Measurements from ENCODE around the gene CHRNB4. TPM values are rescaled to one million over a fixed set of nuclear protein-coding genes. Genes with fewer than 3 reads are reported as not detected.

Gene CHRNB4
- total RNA-seq, 1 experiment from 2014 or later, result 1.3 TPM

DNA sequence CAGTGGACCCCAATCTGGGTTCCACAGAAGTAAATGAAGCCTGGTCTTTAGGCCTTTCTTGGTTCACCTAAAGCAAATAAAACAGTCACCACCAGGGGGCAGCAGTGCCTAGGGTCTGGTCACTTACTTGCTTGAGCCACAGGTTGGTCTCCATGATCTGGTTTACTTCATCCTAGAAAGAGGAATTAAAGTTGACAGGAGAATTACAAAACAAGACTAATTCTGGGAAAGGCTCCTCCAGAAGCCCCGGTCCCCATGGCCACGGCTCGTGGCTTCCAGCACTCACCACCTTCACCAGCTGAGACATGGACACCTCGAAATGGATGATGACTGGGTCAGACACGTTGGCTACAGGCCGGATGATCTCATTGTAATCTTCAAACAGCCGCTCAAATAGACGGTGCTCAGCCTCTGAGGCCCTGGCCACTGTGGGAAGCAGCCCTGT lies 22.5 kb downstream of the CHRNB4 start:
- no peak overlapping the region for H3K27ac Mint-ChIP-seq (ENCODE audit: unreplicated experiment)
- no peak overlapping the region for H3K4me3 ChIP-seq (ENCODE audit: low read depth, low read length)

GRCh38 chr15:78618064-78618463 lies 22.9 kb downstream of the CHRNB4 start:
- H3K4me3 Mint-ChIP-seq (ENCODE audit: unreplicated experiment), result no peak overlapping the region
- Histone ChIP-seq H3K4me1 (no peaks in the 10 kb centered on the region), H3K4me3 (ENCODE audit: low read depth, low read length) (no peak overlapping the region), H3K27me3 (replicated peaks; ENCODE audit: control insufficient read depth, insufficient read depth, low read length) (no peaks in the 10 kb centered on the region), H3K9me3 (no peaks in the 10 kb centered on the region), H3K36me3 (ENCODE audit: control insufficient read depth, insufficient read depth, low read length) (no peaks in the 10 kb centered on the region)
- no peaks in the 10 kb centered on the region for H3K4me1 Mint-ChIP-seq (ENCODE audit: low read depth, unreplicated experiment)
- TF ChIP-seq, protein P1, sequence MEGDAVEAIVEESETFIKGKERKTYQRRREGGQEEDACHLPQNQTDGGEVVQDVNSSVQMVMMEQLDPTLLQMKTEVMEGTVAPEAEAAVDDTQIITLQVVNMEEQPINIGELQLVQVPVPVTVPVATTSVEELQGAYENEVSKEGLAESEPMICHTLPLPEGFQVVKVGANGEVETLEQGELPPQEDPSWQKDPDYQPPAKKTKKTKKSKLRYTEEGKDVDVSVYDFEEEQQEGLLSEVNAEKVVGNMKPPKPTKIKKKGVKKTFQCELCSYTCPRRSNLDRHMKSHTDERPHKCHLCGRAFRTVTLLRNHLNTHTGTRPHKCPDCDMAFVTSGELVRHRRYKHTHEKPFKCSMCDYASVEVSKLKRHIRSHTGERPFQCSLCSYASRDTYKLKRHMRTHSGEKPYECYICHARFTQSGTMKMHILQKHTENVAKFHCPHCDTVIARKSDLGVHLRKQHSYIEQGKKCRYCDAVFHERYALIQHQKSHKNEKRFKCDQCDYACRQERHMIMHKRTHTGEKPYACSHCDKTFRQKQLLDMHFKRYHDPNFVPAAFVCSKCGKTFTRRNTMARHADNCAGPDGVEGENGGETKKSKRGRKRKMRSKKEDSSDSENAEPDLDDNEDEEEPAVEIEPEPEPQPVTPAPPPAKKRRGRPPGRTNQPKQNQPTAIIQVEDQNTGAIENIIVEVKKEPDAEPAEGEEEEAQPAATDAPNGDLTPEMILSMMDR (IDR thresholded peaks at IDR 0.05; ENCODE audit: insufficient read depth in 1 of 2, low read depth in 1 of 2, low read length in 1 of 2, severe bottlenecking in 1 of 2, unreplicated experiment in 1 of 2), result no peak
- POLR2A ChIA-PET, result no interaction called here
- H3K27ac Mint-ChIP-seq (ENCODE audit: unreplicated experiment), result no peak overlapping the region
- peaks cover 4% of the 10 kb centered on the region for H3K27me3 Mint-ChIP-seq (ENCODE audit: insufficient read depth, unreplicated experiment)
- DNase-seq, result no peak
- H3K36me3 Mint-ChIP-seq (ENCODE audit: insufficient read depth, unreplicated experiment), result no peaks in the 10 kb centered on the region
- CTCF ChIA-PET, result interaction anchor here (0.6 kb wide), 1 partner anchor 217 kb away, joined by 10 read pairs; no protein-coding TSS in a partner anchor
- H3K9me3 Mint-ChIP-seq (ENCODE audit: unreplicated experiment), result no peaks in the 10 kb centered on the region
- no TSS peak for BruUV-seq (replicated peaks)
- intact Hi-C loops (cut with micrococcal nuclease; ENCODE audit: unreplicated experiment), result loop anchor here (1.0 kb wide), 1 partner anchor 91 kb away; no protein-coding TSS in a partner anchor

More for the DNA sequence above, 22.5 kb downstream of the CHRNB4 start:
- TF ChIP-seq, protein P1 (IDR thresholded peaks at IDR 0.05; ENCODE audit: insufficient read depth in 1 of 2, low read depth in 1 of 2, low read length in 1 of 2, severe bottlenecking in 1 of 2, unreplicated experiment in 1 of 2), result peak; percentile 66 to 79
- ChIA-PET POLR2A (no interaction called here), CTCF (no interaction called here)
- intact Hi-C loops (cut with micrococcal nuclease; ENCODE audit: unreplicated experiment), result loop anchor here (1.0 kb wide), 1 partner anchor 91 kb away; no protein-coding TSS in a partner anchor
- Histone ChIP-seq H3K9me3 (no peaks in the 10 kb centered on the region), H3K36me3 (ENCODE audit: control insufficient read depth, insufficient read depth, low read length) (no peaks in the 10 kb centered on the region), H3K4me1 (no peaks in the 10 kb centered on the region), H3K27me3 (replicated peaks; ENCODE audit: control insufficient read depth, insufficient read depth, low read length) (no peaks in the 10 kb centered on the region)
- no peaks in the 10 kb centered on the region for H3K9me3 Mint-ChIP-seq (ENCODE audit: unreplicated experiment)
- H3K36me3 Mint-ChIP-seq (ENCODE audit: insufficient read depth, unreplicated experiment), result no peaks in the 10 kb centered on the region
- H3K27me3 Mint-ChIP-seq (ENCODE audit: insufficient read depth, unreplicated experiment), result peaks cover 4% of the 10 kb centered on the region
- no TSS peak for BruUV-seq (replicated peaks)
- no peaks in the 10 kb centered on the region for H3K4me1 Mint-ChIP-seq (ENCODE audit: low read depth, unreplicated experiment)
- H3K4me3 Mint-ChIP-seq (ENCODE audit: unreplicated experiment), result no peak overlapping the region
- DNase-seq, result peak; percentile 80 to 87

DNA sequence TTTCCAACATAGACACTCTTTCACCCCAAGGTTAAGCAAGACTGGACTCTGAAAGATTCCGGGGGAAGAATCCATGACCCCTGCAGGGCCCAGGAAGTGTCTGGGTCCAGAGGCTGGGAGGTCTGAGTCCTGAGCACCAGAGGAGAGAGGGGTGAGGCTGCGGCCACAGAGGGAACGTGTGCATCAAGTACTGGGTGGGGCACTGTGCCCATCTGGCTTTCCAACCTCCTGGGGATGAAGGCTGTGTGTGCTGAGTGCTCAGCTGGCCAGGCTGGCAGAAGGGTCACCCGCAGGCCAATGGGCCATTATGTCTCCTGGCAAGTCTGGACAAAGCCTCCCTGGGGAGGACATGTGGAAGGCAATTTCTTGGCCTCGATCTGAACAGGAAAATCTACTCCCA lies 23.5 kb downstream of the CHRNB4 start:
- DNase-seq, result no peak
- Mint-ChIP-seq H3K4me3 (ENCODE audit: unreplicated experiment) (no peak overlapping the region), H3K4me1 (ENCODE audit: low read depth, unreplicated experiment) (no peaks in the 10 kb centered on the region), H3K27me3 (ENCODE audit: insufficient read depth, unreplicated experiment) (peaks cover 4% of the 10 kb centered on the region), H3K36me3 (ENCODE audit: insufficient read depth, unreplicated experiment) (no peaks in the 10 kb centered on the region), H3K9me3 (ENCODE audit: unreplicated experiment) (no peaks in the 10 kb centered on the region), H3K27ac (ENCODE audit: unreplicated experiment) (no peak overlapping the region)
- BruUV-seq (replicated peaks), result no TSS peak
- ChIA-PET CTCF (interaction anchor here (0.6 kb wide), 1 partner anchor 217 kb away, joined by 10 read pairs; no protein-coding TSS in a partner anchor), POLR2A (no interaction called here)
- Histone ChIP-seq H3K27me3 (replicated peaks; ENCODE audit: control insufficient read depth, insufficient read depth, low read length) (no peaks in the 10 kb centered on the region), H3K9me3 (no peaks in the 10 kb centered on the region), H3K36me3 (ENCODE audit: control insufficient read depth, insufficient read depth, low read length) (no peaks in the 10 kb centered on the region), H3K4me1 (no peaks in the 10 kb centered on the region), H3K4me3 (ENCODE audit: low read depth, low read length) (no peak overlapping the region)
- TF ChIP-seq, protein P1 (IDR thresholded peaks at IDR 0.05; ENCODE audit: insufficient read depth in 1 of 2, low read depth in 1 of 2, low read length in 1 of 2, severe bottlenecking in 1 of 2, unreplicated experiment in 1 of 2), result no peak
- intact Hi-C loops (cut with micrococcal nuclease; ENCODE audit: unreplicated experiment), result no loop called here
